ENCODE results near the gene BORCS6.

GRCh38 chr17:8150194-8151119 lies 39.5 kb downstream of the BORCS6 start:
- TF ChIP-seq POLR2A (IDR thresholded peaks at IDR 0.05) (no peak), CTCF (IDR thresholded peaks at IDR 0.05) (no peak)

Data from esophagus squamous epithelium (tissue), 4 donors.